Omental fat pad (tissue), 4 donors: ENCODE measurements around the gene ILDR2. TPM values are rescaled to one million over a fixed set of nuclear protein-coding genes. Genes with fewer than 3 reads are reported as not detected.

ENCODE experiments used
- ATAC-seq: fragments of 150-250 bp; one replicate; pipeline ENCODE4 v1.9.1; 2016; ENCODE audit warnings: mild to moderate bottlenecking, moderate library complexity; ENCODE audit not compliant: low FRiP score
- DNase-seq: peaks from one replicate; pipeline ENCODE4 v3.0.0-alpha.2; 2019; ENCODE audit warnings: low spot score
- total RNA-seq, 4 donors: library from RNA; depleted of rRNA; stranded (reverse); fragments of >200 nt; gene quantifications; one replicate each; pipeline ENCODE4 v1.1.0, GENCODE V29; 2016
- TF ChIP-seq, protein P1 (sequence below), 3 donors: fragments of 450-650 bp; IDR thresholded peaks; one replicate each; pipeline ENCODE4 v1.5.1; 2016 to 2017; ENCODE audit warnings: antibody characterized with exemption in 3 of 3, mild to moderate bottlenecking in 3 of 3, moderate library complexity in 2 of 3

The ILDR2 gene, protein sequence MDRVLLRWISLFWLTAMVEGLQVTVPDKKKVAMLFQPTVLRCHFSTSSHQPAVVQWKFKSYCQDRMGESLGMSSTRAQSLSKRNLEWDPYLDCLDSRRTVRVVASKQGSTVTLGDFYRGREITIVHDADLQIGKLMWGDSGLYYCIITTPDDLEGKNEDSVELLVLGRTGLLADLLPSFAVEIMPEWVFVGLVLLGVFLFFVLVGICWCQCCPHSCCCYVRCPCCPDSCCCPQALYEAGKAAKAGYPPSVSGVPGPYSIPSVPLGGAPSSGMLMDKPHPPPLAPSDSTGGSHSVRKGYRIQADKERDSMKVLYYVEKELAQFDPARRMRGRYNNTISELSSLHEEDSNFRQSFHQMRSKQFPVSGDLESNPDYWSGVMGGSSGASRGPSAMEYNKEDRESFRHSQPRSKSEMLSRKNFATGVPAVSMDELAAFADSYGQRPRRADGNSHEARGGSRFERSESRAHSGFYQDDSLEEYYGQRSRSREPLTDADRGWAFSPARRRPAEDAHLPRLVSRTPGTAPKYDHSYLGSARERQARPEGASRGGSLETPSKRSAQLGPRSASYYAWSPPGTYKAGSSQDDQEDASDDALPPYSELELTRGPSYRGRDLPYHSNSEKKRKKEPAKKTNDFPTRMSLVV
- 10 to 100 TPM in 1 of 4 donors, 1 to 10 TPM in 2, not detected in 1; 3.5 to 15.3 (median 6.1) TPM for total RNA-seq

DNA sequence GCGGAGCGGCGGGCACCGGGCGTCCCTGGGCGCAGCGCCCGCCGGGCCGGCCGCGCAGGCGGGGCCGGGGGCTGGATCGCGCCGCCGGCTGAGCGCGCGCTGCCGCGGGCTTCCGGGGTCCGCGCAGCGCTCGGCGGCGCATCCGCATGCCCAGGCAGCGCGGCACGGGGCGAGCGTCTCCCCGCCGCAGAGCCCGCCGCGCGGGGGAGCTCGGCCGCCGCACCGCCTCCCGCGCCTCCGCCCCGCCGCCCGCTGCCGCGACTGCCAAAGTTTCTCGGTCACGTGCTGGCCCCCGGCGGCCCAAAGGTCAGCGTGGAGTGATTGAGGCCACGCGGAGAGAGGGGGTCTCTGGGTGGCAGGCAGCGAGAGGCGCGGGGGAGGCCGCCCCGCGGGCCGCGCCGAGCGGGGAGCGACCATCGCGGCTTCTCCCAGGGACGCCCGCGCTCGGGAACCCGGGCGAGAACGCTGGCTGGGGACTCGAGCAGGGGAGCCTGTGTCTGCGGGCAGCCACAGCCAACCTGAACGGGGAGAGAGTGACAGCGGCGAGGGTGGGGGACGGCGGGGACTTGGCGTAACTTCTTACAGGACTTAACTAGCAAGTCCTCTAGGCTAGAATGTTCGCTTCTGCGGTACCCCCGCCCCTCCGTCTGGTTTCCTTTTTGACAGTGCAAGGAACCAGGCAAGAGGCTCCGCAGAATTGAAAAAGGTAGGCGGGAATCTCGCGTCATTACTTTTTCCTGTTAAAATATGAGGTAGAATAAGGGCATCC lies at the start of gene ILDR2:
TSS of gene ILDR2 (minus strand) at position 180 of the 769 bp plus-strand sequence. CDS start 272 bp downstream, outside the sequence.
- DNase-seq (no peak), ATAC-seq (peak; percentile 83)
- TF ChIP-seq, protein P1, sequence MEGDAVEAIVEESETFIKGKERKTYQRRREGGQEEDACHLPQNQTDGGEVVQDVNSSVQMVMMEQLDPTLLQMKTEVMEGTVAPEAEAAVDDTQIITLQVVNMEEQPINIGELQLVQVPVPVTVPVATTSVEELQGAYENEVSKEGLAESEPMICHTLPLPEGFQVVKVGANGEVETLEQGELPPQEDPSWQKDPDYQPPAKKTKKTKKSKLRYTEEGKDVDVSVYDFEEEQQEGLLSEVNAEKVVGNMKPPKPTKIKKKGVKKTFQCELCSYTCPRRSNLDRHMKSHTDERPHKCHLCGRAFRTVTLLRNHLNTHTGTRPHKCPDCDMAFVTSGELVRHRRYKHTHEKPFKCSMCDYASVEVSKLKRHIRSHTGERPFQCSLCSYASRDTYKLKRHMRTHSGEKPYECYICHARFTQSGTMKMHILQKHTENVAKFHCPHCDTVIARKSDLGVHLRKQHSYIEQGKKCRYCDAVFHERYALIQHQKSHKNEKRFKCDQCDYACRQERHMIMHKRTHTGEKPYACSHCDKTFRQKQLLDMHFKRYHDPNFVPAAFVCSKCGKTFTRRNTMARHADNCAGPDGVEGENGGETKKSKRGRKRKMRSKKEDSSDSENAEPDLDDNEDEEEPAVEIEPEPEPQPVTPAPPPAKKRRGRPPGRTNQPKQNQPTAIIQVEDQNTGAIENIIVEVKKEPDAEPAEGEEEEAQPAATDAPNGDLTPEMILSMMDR (IDR thresholded peaks at IDR 0.05) = no peak

DNA sequence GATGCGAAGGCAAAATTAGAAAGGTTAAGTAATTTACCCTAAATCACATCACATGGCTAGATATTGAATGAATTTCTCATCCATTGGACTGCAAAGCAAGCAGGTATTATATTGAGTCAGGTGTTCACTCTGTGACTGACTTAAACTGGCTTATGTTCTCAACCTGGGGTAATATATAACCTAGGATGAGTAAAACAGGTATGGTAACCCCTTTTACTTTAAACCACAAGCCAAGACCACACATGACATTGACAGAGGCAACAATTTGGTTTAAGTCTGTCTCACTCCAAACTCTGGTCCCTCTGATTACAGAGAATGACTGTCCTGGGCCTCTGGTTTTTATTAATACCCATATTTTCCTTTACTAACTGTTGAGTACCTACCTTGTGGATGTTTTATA lies 47.0 kb upstream of the ILDR2 start:
- DNase-seq (no peak), ATAC-seq (no peak)
- TF ChIP-seq, protein P1 (IDR thresholded peaks at IDR 0.05) = no peak

DNA sequence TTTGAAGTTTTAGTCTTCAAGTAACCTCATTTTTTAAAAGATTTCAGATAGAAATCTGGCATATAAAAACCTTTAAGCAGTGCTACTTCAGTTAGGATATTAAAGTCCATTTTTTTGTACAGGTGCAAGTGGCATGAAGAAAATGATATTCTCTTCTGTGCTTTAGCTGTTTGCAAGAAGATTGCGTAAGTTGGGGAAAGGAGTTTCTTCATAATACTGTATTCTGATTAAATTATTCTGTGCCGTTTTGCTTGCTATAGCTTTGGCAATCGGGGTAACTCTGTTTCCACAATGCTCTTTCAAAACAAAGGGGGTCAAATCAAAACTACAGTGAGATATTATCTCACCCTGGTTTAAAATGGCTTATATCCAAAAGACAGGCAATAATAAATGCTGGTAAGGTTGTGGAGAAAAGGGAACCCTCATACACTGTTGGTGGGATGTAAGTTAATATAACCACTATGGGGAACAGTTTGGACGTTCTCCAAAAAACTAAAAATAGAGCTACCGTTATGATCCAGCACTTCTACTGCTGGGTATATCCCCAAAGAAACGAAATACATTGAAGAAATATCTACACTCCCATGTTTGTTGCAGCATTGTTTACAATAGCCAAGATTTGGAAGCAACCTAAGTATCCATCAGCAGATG lies 40.9 kb upstream of the ILDR2 start:
- TF ChIP-seq, protein P1 (IDR thresholded peaks at IDR 0.05) = no peak
- DNase-seq (no peak), ATAC-seq (no peak)

DNA sequence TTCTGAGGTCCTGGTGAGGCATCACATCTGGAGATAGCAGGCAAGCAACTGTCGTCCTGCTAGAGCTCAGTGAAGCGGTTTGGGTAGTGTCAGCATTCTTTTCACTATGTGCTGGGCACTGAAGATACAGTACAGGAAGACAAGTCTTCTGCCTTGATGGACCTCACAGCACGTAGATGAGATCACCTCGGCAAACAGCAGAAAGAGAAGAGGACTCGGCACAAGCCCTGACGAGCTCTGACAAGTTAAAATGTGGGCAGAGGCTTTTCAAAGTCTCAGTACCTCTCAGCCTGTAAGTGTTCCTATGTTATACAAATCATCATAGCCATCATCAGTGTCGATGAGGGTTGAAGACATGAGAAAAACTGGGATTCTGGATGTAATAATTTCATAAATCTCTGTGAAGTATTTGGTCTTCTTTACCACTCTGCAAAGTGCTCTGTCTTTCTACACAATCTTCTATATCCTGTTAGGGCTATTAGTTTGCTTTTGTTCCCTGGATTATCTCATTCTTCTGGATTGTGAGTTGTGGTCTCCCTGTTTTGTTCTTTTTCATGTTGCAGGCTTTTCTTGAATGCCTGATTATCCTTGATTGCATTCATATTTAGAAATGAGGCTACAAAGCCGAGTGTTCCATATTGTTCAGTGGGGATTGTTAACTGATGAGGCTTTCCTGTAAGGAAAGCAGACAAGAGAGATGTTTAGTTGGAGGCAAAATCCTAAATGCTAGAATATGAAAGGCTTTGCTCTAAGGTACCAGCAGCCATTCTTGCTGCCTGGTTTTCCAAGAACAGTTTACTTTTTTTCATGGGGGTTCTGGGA lies 38.0 kb upstream of the ILDR2 start:
- TF ChIP-seq, protein P1 (IDR thresholded peaks at IDR 0.05) = no peak
- ATAC-seq (no peak), DNase-seq (no peak)

DNA sequence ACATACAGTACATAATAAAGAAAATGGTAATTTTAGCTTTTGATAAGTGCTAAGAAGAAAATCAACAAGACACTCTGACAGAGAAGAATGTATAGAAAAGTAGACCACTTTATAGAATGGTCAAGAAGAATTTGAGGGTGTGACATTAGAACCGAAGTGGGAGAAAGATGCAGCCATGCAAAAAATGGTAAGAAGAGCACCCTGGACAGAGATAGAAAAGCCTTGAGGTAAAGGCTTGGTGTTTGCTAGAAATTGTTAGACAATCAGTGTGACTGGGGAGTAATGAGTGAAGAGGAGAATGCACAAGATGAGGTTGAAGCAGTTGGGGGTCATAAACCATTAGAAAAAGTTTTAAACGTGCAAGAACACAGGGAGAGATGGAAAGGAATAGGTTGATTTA lies 37.2 kb upstream of the ILDR2 start:
- no peak for DNase-seq
- no peak for ATAC-seq
- TF ChIP-seq, protein P1 (IDR thresholded peaks at IDR 0.05) = no peak
